AG09309 (cell line): Measurements from ENCODE around the gene INO80C.

Experiments
- DNase-seq: peaks from one replicate; pipeline ENCODE4 v3.0.0-alpha.2; 2010; ENCODE audit warnings: low read depth
- H3K4me3 ChIP-seq: 2 replicates; pipeline ENCODE4 v1.5.1; 2011; ENCODE audit warnings: mild to moderate bottlenecking, low read depth, low read length, moderate library complexity; ENCODE audit not compliant: control insufficient read depth
- CTCF ChIP-seq: IDR thresholded peaks from 2 replicates; pipeline ENCODE4 v1.5.1; 2011; ENCODE audit warnings: mild to moderate bottlenecking, low read depth, low read length, inconsistent platforms; ENCODE audit not compliant: insufficient read depth, control insufficient read depth; ENCODE audit errors: missing control alignments

The INO80C gene

GRCh38 chr18:35442701-35443100, 55.1 kb downstream of the INO80C start:
- TF ChIP-seq CTCF, result no peak
- no peak for DNase-seq
- no peak overlapping the region for H3K4me3 ChIP-seq

GRCh38 chr18:35441857-35442595, 55.7 kb downstream of the INO80C start:
- no peak for TF ChIP-seq CTCF
- DNase-seq, result no peak
- no peak overlapping the region for H3K4me3 ChIP-seq

- TF ChIP-seq CTCF, result no peak
- no peak for DNase-seq
- H3K4me3 ChIP-seq, result no peak overlapping the region
Observed at GRCh38 chr18:35438480-35439234, 59.1 kb downstream of the INO80C start.

- DNase-seq, result no peak
- TF ChIP-seq CTCF, result no peak
- H3K4me3 ChIP-seq, result no peak overlapping the region
Observed at GRCh38 chr18:35437836-35438235, 59.9 kb downstream of the INO80C start.

- no peak for TF ChIP-seq CTCF
- no peak for DNase-seq
Observed at GRCh38 chr18:35436076-35436649, 61.6 kb downstream of the INO80C start.

GRCh38 chr18:35435401-35435800, 62.4 kb downstream of the INO80C start:
- no peak for DNase-seq
- H3K4me3 ChIP-seq, result no peak overlapping the region
- TF ChIP-seq CTCF, result no peak

More at GRCh38 chr18:35436076-35436649, 61.6 kb downstream of the INO80C start:
- no peak overlapping the region for H3K4me3 ChIP-seq
